HS-27A (cell line): ENCODE results near the gene GRAMD4.

Source experiments
- DNase-seq: peaks from one replicate; pipeline ENCODE4 v3.0.0-alpha.2; 2012; ENCODE audit warnings: low read depth, missing footprints

Gene GRAMD4

GRCh38 chr22:46673205-46673604 lies 53.0 kb downstream of the GRAMD4 start:
- no peak for DNase-seq

- DNase-seq: no peak
These were observed 53.6 kb downstream of the GRAMD4 start for GRCh38 chr22:46673662-46674236.

GRCh38 chr22:46674367-46674781 lies 54.2 kb downstream of the GRAMD4 start:
- DNase-seq: no peak

DNA sequence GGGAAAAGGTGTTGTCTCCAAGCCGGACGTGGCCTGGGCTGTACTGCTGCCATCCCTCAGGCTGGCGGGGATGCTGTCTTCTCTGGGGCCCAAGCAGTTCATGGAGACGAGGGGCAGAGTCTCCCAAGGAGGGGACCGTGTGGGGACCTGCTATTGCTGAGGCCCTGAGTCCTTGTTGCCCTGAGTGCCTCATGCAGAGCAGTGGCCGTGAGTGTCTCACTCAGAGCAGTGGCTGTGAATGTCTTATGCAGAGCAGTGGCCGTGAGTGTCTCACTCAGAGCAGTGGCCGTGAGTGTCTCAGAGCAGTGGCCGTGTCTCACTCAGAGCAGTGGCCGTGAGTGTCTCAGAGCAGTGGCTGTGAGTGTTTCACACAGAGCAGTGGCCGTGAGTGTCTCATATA lies 54.7 kb downstream of the GRAMD4 start:
- DNase-seq: no peak

DNA sequence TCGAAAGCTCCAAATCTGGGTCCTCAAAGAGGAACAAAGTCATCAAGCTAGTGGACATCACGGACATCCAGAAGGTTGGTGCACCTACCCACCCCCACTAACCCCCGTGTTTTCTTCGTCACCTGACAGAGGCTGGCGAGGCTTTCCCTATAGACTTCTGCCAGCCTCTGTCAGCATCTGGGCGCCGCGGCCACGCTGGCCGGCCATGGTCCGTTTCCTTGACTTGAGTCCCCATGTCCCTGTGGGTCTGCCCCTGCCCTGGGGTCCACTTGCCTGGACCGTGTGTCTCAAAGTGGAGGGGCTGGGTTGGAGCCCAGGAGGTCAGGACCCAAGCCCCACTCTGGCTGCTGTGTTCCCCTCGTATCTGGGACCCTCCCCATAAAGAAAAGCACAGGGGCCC lies 55.3 kb downstream of the GRAMD4 start:
- DNase-seq: no peak

DNA sequence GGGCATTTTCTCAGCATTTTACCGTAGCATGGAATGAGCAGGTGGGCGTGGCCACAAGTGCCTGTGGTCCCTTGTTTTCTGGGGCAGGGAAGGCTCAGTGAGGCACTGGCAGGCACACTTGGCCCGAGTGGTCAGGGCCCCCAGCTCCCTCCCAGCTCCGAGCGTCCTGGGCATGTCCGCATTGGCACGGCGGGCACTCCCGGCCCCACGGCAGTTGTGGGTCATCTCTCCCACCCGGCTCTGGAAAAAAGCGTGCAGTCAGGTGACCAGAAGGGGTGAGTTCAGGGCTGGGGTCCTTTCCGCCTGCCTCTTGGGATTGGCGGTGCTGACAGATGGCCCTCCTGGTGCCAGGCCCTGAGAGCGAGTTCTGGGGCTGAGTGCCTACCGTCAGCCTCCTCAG lies 55.8 kb downstream of the GRAMD4 start:
- DNase-seq: no peak

- DNase-seq: no peak
These were observed 56.3 kb downstream of the GRAMD4 start for GRCh38 chr22:46676479-46676878.

DNA sequence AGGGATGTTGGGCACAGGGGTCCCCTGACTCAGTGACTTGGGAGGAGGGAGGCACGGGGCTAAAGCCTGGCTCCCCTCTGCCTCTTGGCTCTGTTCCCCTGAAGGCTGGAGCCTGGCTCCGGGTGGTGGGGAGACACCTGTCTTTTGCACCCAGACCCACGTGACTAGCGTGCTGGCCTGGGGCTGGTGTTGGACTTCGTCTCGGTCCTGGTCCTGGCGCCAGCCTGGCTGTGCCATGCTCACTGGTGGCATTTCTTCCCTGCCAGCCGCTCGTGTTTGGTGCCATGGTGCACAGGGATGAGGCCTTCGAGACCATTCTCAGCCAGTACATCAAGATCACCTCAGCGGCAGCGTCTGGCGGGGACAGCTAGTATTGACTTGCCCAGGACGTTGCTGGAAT lies 56.7 kb downstream of the GRAMD4 start:
- no peak for DNase-seq

DNA sequence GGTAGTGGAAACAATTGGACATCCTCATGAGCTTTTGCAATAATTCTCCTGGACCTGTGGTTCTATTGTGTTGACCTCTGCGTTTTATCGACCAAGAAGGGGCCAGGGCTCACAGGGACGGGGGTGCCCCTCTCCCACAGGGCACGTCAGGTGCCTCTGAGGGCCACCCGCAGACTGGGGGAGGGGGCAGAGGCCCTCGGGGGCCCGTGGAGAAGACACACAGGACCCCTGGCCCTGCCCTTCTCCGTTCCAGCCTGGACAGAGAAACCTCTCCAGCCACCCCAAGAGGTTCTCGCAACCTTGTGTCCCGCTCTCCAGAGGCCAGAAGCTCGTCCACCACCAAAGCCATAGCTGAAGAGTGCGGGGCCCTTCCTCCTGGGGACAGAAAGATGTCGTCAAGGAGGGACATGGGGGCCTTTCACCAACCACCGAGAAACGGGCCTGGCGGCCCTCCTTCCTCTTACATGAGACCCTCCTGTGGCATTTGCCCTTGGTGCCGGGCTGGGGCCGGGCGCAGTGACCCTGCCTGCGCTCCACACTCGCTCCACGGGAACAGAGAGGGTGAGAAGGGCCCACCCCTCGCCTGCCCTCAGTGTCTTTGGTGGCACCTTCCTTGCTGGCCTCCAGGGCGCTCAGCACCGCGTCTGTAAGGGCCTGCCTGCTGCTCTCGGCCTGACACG lies 57.3 kb downstream of the GRAMD4 start:
- no peak for DNase-seq

GRCh38 chr22:46678003-46678657 lies 57.9 kb downstream of the GRAMD4 start:
- DNase-seq: no peak

DNA sequence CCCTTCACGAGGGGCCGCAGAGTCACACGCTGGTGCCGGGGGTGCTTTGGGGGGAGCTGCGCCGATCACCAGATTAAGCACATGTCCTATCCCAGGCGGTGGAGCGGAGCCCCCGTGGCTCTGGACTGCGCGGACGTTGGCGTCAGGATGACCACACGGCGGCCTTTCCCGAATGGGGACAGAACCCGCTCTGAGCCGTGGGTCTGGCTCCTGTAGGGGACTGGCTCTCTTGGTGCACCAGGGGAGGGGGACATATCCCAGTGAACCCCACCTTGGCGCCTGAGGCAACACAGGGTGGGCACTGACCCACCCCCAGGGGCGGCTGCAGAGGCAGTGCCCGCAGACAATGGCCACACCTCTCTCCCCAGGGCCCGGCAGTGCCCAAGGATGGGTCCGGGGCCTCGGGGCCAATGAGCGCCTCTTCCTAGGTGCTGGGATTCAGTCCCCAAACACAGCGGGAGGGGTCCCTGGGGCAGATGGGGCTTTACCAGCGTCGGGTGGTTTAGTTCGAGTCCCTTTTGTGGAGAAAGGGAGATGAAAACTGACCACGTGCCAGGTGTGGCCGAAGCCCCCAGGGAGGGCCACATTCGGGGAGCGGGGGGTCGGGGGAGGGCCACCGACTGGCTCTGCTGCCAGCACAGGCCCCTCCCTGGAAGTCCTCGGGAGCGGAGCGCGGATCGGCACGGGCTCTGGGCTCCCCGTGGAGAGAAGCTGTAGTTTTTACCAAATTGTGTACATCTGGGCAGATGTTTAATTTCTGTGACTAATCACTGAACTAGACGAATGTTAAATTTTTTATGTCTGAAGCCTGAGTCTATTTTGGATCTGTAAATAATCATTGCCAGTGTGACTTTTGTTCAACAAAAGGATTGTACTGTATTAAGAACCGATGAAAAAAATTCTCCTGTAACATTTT lies 58.9 kb downstream of the GRAMD4 start:
- DNase-seq: no peak

GRCh38 chr22:46679706-46680269 lies 59.6 kb downstream of the GRAMD4 start:
- no peak for DNase-seq

- no peak for DNase-seq
These were observed 60.8 kb downstream of the GRAMD4 start for GRCh38 chr22:46681010-46681409.

GRCh38 chr22:46682011-46682731 lies 62.0 kb downstream of the GRAMD4 start:
- no peak for DNase-seq

GRCh38 chr22:46684706-46685105 lies 64.5 kb downstream of the GRAMD4 start:
- DNase-seq: no peak

DNA sequence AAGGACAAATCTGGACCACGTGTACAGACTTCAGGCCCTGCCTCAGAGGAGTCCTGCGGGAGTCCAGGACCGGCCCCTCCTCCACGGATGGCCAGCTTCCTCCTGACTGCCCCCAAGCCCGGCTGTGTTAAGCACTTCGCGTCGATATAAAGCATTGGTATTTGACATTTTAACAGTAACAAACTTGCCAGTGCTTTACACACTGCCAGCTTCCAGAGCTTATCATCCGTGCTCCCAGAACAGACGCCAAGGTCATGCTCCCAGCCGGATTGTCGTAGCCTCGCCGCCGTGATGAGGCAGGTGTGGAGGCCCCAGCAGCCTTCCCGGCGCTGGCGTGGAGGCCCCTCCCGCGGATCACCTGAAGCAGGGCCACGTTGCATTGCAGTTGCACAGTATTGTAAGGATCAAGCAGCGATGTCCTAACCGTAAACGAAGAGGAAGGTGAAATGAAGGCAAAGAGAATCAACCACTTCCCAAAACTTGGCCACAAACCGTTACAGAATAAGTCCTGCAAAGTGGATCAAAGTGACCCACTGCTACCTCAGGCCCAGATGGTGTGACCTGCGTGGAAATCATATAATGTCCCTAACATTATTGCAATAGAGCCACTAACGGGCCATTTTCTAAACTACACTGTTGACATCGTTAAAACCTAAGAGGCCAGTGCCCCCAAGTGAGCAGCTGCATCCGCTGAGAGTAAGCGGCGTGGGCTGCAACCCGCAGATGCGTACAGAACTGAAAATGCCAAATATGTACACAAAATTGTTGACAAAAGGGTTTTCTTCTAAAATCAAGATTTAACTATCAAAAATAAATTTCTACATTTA lies 66.2 kb downstream of the GRAMD4 start:
- DNase-seq: no peak

- DNase-seq: no peak
These were observed 66.9 kb downstream of the GRAMD4 start for GRCh38 chr22:46687048-46687444.

- DNase-seq: no peak
These were observed 67.3 kb downstream of the GRAMD4 start for GRCh38 chr22:46687460-46687859.

GRCh38 chr22:46688949-46689348 lies 68.8 kb downstream of the GRAMD4 start:
- DNase-seq: no peak

- no peak for DNase-seq
These were observed 70.0 kb downstream of the GRAMD4 start for GRCh38 chr22:46690146-46690545.

DNA sequence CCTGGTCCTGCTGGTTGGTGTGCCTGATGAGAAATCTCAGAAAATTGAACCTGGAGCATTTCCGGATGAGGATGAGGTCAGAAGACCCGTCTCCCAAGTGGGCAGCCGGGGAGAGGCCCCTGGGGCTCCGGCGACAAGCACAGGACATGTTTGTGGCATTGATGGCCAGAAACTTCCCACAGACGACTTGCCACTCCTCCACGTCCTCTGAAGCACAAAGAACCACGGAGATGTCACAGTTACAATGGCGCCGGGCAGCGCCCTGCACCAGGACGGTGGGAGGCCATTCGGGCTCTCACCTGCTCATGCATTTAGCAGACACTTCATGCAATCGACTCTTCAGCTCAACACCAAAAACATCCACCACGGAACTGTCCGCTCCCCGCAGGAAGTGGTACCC lies 71.4 kb downstream of the GRAMD4 start:
- DNase-seq: no peak
